SK-N-MC (cell line): ENCODE data around the gene ENTPD3.

Source experiments
- EZH2 ChIP-seq: fragments of 200-600 bp; sonication (generic); IDR thresholded peaks from one replicate; pipeline ENCODE4 v1.6.1; 2017; ENCODE audit warnings: antibody characterized with exemption
- FOXP2 ChIP-seq: optimal IDR thresholded peaks from 2 replicates; pipeline ENCODE3; 2011; ENCODE audit warnings: mild to moderate bottlenecking, moderate library complexity; ENCODE audit not compliant: insufficient read depth; ENCODE audit errors: extremely low read length, control extremely low read depth
- POLR2AphosphoS5 ChIP-seq: IDR thresholded peaks from 2 replicates; pipeline ENCODE4 v1.6.1; 2012; ENCODE audit warnings: mild to moderate bottlenecking, low read depth, low read length, borderline replicate concordance

GRCh38 chr3:40445880-40446279 is 58.9 kb downstream of the ENTPD3 start:
- TF ChIP-seq POLR2AphosphoS5 = no peak
- no peak for TF ChIP-seq EZH2
- no peak for TF ChIP-seq FOXP2
